Measurements from ENCODE around the gene PLA2G4E. TPM values are rescaled to one million over a fixed set of nuclear protein-coding genes. Genes with fewer than 3 reads are reported as not detected.
A peak's percentile ranks its signal among the peaks of the same experiment; 100 is the strongest.

The PLA2G4E gene
- total RNA-seq, 2 donors from 2014 or later: 0.11 TPM; not detected in 1

DNA sequence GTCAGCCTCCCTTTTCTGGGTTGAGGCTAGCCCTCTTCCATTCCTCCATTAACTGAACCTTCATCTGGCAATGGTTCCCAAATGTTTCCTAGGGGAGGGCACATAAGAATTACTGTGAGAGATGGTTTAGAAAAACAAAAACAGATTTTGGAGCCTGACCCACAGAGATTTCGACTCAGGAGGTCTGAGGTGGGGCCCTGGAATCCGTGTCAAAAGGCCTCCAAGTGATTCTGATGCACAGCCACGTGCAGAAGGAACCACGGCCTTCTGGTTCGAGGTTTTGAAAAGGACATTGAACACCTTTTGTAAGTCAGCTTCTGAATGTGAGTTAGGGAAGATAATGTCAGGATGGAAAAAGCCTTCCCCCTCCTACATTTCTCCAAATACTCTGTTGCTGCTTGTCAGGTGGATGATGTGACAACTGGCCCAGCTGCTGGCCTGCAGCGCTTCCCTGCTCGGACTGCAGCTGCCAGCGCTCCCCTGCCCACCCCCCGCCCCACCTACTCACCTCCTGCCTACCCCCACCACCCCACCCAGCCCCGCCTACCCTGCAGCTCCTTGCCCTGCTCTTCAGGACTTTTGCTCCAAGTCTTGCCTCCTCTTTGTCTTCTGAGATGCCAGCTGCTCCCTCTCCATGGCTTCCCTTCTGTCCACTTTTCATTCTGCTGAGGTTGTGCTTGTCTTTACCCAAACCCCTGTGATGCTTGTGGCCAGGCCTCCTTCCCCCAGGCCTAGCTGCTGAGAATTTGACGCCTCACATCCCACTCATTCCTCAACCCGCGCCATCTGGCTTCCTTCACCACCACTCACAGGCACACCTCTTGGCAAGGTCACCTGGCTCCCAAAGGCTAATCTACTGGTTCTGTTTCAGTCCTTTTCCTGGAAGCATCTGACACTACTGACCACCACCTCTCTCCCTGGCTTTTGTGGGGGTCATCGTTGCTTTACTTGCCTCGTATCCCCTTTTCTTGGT lies 55.1 kb downstream of the PLA2G4E start:
- no peak for DNase-seq (ENCODE audit: low spot score)
- H3K36me3 ChIP-seq: no peaks in the 10 kb centered on the region
- TF ChIP-seq, protein P1, sequence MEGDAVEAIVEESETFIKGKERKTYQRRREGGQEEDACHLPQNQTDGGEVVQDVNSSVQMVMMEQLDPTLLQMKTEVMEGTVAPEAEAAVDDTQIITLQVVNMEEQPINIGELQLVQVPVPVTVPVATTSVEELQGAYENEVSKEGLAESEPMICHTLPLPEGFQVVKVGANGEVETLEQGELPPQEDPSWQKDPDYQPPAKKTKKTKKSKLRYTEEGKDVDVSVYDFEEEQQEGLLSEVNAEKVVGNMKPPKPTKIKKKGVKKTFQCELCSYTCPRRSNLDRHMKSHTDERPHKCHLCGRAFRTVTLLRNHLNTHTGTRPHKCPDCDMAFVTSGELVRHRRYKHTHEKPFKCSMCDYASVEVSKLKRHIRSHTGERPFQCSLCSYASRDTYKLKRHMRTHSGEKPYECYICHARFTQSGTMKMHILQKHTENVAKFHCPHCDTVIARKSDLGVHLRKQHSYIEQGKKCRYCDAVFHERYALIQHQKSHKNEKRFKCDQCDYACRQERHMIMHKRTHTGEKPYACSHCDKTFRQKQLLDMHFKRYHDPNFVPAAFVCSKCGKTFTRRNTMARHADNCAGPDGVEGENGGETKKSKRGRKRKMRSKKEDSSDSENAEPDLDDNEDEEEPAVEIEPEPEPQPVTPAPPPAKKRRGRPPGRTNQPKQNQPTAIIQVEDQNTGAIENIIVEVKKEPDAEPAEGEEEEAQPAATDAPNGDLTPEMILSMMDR (IDR thresholded peaks at IDR 0.05): no peak
- peaks cover 0 to 66% of the 10 kb centered on the region in 2 donors for H3K4me1 ChIP-seq
- no peak overlapping the region for H3K4me3 ChIP-seq
- no peaks in the 10 kb centered on the region for H3K27me3 ChIP-seq
- H3K9me3 ChIP-seq: no peaks in the 10 kb centered on the region
- H3K27ac ChIP-seq: peak overlapping the region; percentile 59 to 96

DNA sequence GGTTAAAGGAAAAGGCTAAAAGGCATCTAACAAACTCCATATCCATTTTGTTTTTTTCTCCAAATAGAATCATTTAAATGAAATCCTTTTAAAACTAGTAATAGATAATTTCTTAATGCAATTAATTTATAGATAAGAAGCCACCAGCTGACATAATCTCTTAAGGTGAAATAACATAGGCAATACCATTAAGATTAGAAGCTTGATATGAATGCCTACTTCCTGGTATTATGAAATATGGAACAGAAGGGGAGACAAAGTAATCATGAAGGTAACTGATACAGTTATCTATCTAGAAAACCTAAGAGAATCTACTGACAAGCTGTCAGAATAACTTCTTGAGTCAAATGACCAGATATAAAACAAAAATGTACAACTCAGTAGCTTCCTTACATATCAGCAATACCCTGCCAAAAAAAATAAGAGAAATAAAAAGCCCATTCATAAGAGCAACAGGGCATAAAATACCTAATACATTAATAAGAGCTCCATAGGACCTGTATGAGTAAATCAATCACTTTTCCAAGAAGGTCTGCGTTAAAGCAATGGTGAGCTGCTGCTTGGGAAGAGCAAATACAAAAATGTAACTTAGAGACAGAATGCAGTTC lies 59.1 kb downstream of the PLA2G4E start:
- TF ChIP-seq, protein P1 (IDR thresholded peaks at IDR 0.05): no peak
- Histone ChIP-seq H3K36me3 (no peaks in the 10 kb centered on the region), H3K4me3 (no peak overlapping the region), H3K4me1 (peaks cover 0 to 45% of the 10 kb centered on the region in 2 donors), H3K9me3 (no peaks in the 10 kb centered on the region), H3K27me3 (no peaks in the 10 kb centered on the region), H3K27ac (no peak overlapping the region)
- no peak for DNase-seq (ENCODE audit: low spot score)

GRCh38 chr15:41961001-41961518 lies 59.8 kb downstream of the PLA2G4E start:
- Histone ChIP-seq H3K27me3 (no peaks in the 10 kb centered on the region), H3K4me1 (peaks cover 0 to 45% of the 10 kb centered on the region in 2 donors), H3K27ac (peak overlapping the region in 1 of 2 donors; percentile 31)

DNA sequence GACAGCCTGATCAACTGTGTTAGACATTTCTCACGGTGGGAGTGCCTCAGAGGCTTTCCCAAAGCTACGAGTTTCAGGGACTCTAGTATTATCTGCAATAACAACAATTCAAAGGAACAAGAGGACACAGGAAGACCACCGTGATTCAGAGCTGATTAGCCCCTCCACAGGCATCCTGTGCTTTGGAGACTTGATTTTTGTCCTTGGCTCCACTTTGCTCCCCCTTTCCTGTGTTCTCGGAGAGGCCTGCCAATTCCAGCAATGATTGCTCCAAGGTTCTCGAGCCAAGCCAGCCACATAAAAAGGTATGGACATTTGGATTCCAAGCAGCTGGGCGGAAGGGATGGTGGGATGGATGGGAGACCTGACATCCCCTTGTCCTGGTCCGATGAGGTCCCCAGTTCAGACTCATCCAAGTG lies 62.8 kb downstream of the PLA2G4E start:
- no peak for DNase-seq (ENCODE audit: low spot score)
- no peaks in the 10 kb centered on the region for H3K27me3 ChIP-seq
- no peaks in the 10 kb centered on the region for H3K9me3 ChIP-seq
- TF ChIP-seq, protein P1 (IDR thresholded peaks at IDR 0.05): no peak
- no peak overlapping the region for H3K4me3 ChIP-seq
- H3K36me3 ChIP-seq: peaks cover 10% of the 10 kb centered on the region
- peak overlapping the region in 1 of 2 donors; percentile 28 for H3K27ac ChIP-seq
- H3K4me1 ChIP-seq: peaks cover 0 to 49% of the 10 kb centered on the region in 2 donors

More at GRCh38 chr15:41961001-41961518, 59.8 kb downstream of the PLA2G4E start:
- Histone ChIP-seq H3K4me3 (no peak overlapping the region), H3K36me3 (no peaks in the 10 kb centered on the region), H3K9me3 (no peaks in the 10 kb centered on the region)
- no peak for DNase-seq (ENCODE audit: low spot score)
- TF ChIP-seq, protein P1 (IDR thresholded peaks at IDR 0.05): no peak

GRCh38 chr15:41957021-41957897 lies 63.6 kb downstream of the PLA2G4E start:
- no peak overlapping the region for H3K4me3 ChIP-seq
- peaks cover 15% of the 10 kb centered on the region for H3K36me3 ChIP-seq
- peaks cover 0 to 52% of the 10 kb centered on the region in 2 donors for H3K4me1 ChIP-seq
- H3K9me3 ChIP-seq: no peaks in the 10 kb centered on the region
- no peaks in the 10 kb centered on the region for H3K27me3 ChIP-seq
- TF ChIP-seq, protein P1 (IDR thresholded peaks at IDR 0.05): no peak
- DNase-seq (ENCODE audit: low spot score): no peak
- H3K27ac ChIP-seq: peak overlapping the region in 1 of 2 donors; percentile 28

Data from right atrium auricular region (tissue), 2 donors.